Testis (tissue), 3 donors: ENCODE measurements around the gene TNN. TPM values are rescaled to one million over a fixed set of nuclear protein-coding genes. Genes with fewer than 3 reads are reported as not detected.

Experiments
- DNase-seq: peaks from one replicate; pipeline ENCODE4 v3.0.0-alpha.2; 2019
- H3K27ac ChIP-seq, 2 donors: fragments of 200-600 bp; sonication (generic); one replicate each; pipeline ENCODE4 v1.5.1; 2019
- H3K27me3 ChIP-seq: fragments of 200-600 bp; sonication (generic); one replicate; pipeline ENCODE4 v1.5.1; 2019
- H3K36me3 ChIP-seq: fragments of 200-600 bp; sonication (generic); one replicate; pipeline ENCODE4 v1.5.1; 2017; ENCODE audit warnings: low read depth; ENCODE audit errors: missing control alignments
- H3K4me1 ChIP-seq: fragments of 200-600 bp; sonication (generic); one replicate; pipeline ENCODE4 v1.5.1; 2019
- H3K4me3 ChIP-seq, 2 donors: fragments of 200-600 bp; sonication (generic); one replicate each; pipeline ENCODE4 v1.5.1; 2017 to 2019
- H3K9me3 ChIP-seq: fragments of 200-600 bp; sonication (generic); one replicate; pipeline ENCODE4 v1.5.1; 2017
- CTCF ChIP-seq, 3 experiments: fragments of 450-650 bp in 2 of 3; fragments of 200-600 bp in 1 of 3; sonication (generic) in 1 of 3; IDR thresholded peaks; one replicate each; pipeline ENCODE4 v1.5.1; 2016 to 2019; ENCODE audit warnings: antibody characterized with exemption in 3 of 3, mild to moderate bottlenecking in 2 of 3, moderate library complexity in 1 of 3
- POLR2A ChIP-seq: fragments of 450-650 bp; IDR thresholded peaks from one replicate; pipeline ENCODE4 v1.6.1; 2017; ENCODE audit warnings: antibody characterized with exemption, mild to moderate bottlenecking, moderate library complexity
- whole genome bisulfite sequencing, 2 donors: methylation state at CpG; one replicate each; pipeline ENCODE4 v1.1.5; 2018; 5-methylcytosine and 5-hydroxymethylcytosine counted together
- intact Hi-C: fragments of 100-400 bp; cut with DNase I; formaldehyde crosslinking; loops from one replicate; pipeline ENCODE4 v1.15.1; 2023; ENCODE audit warnings: low total_unique reads
- polyA plus RNA-seq: library from polyadenylated mRNA; stranded (reverse); fragments of 350-450 nt; fragmentation: Illumina TruSeq; extraction: RNeasy Lipid Tissue Mini Kit (QIAGEN cat#74804); gene quantifications from one replicate; pipeline ENCODE4 v1.2.3, GENCODE V29; 2014; ENCODE audit warnings: low read depth, low replicate concordance; ENCODE audit not compliant: insufficient read depth
- total RNA-seq, 2 donors: library from RNA; depleted of rRNA; stranded (reverse); fragments of >200 nt; gene quantifications; one replicate each; pipeline ENCODE4 v1.2.3, GENCODE V29; 2016

TNN gene
- total and polyA plus RNA-seq, 3 donors from 2014 or later, result 0.16 to 0.37 (median 0.22) TPM

DNA sequence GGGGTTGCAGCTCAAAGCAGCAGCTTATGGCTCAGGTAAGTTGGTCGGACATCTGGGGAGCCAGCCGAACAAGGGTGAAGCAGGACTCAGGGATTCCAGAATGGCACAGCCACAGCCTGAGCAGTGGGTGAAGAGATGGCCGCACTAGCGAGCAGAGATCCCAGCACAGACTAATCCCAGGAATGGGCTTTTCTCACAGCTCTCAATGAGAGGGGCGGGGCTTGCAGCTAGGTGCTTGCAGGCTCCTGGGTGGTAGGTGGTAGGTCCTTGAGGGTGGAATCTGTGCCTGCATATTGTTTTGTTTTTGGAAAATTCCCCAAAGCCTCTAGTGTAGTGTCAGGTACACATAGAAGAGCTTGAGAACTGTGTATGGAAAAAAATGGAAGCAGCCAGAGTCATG is 116.0 kb downstream of the TNN start:
- TF ChIP-seq POLR2A (no peak), CTCF (IDR thresholded peaks at IDR 0.05) (no peak)
- Histone ChIP-seq H3K4me3 (no peak overlapping the region), H3K36me3 (no peaks in the 10 kb centered on the region), H3K27me3 (no peaks in the 10 kb centered on the region), H3K9me3 (no peaks in the 10 kb centered on the region), H3K27ac (no peak overlapping the region), H3K4me1 (no peaks in the 10 kb centered on the region)
- WGBS, 2 donors, result 95 to 100% methylated on average over 4 to 5 of the region's 5 CpGs
- DNase-seq, result no peak
- intact Hi-C loops, result no loop called here

DNA sequence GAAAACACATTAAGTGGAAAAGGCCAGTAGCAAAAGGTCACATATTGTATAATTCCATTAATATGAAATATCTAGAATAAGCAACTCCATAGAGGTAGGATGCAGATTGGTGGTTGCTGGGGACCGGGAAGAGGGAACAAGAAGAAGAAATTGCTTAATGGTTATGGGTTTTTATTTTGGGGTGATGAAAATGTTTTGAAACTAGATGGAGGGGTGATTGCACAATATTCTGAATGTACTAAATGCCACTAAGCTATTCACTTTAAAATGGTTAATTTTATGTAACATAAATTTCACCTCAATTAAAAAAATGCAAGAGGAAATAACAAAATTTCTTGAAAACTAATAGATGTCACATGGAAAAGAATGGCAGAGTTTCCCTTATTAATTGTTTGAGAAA is 118.3 kb downstream of the TNN start:
- no peaks in the 10 kb centered on the region for H3K27me3 ChIP-seq
- no peak for DNase-seq
- intact Hi-C loops, result no loop called here
- no peak overlapping the region for H3K4me3 ChIP-seq
- no peak overlapping the region for H3K27ac ChIP-seq
- H3K9me3 ChIP-seq, result no peaks in the 10 kb centered on the region
- WGBS, 2 donors, result 84 to 96% methylated on average over 1 of the region's 1 CpG
- H3K36me3 ChIP-seq, result no peaks in the 10 kb centered on the region
- TF ChIP-seq POLR2A, result no peak
- TF ChIP-seq CTCF (IDR thresholded peaks at IDR 0.05), result no peak
- H3K4me1 ChIP-seq, result no peaks in the 10 kb centered on the region

DNA sequence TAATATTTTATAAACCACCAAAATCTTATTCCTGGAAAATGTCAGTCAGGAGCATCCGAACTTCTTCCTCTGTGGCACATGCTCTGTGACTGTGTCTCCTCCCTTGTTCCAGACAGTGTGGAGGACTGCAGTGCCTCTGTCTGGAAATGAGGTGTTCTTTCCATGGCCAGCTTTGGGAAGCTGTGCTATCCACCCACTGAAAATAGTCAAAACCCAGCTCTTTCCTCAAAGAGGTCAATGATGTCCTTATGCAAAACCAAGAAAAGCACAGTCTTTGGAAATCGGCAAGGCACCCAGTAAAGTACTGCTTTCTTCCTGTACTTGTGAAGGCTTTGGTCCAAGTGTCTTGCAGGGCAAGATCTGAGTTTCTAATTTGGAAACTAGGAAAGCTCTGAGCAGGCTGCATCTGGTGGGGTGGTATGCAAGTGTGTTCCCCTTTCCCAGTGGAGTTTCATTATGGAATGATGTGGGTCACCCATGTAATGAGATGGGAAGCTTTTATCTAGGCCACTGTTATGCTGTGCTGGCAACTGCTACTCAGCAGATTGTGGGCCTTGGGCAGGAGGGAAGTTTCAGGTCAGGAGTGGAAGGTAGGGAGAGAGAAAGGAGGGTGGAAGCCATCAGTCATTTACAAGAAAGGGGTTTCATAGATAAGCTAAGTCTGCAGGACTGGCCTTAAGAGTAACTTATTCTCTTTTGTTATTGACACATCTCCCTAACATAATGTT is 119.0 kb downstream of the TNN start:
- Histone ChIP-seq H3K27ac (no peak overlapping the region), H3K4me3 (no peak overlapping the region), H3K27me3 (no peaks in the 10 kb centered on the region), H3K9me3 (no peaks in the 10 kb centered on the region), H3K4me1 (no peaks in the 10 kb centered on the region), H3K36me3 (no peaks in the 10 kb centered on the region)
- 56 to 61% methylated on average over 2 of the region's 2 CpGs for WGBS, 2 donors
- TF ChIP-seq POLR2A (no peak), CTCF (IDR thresholded peaks at IDR 0.05) (no peak)
- no peak for DNase-seq
- intact Hi-C loops, result no loop called here

- peaks cover 5% of the 10 kb centered on the region for H3K4me1 ChIP-seq
- no peaks in the 10 kb centered on the region for H3K27me3 ChIP-seq
- WGBS, 2 donors, result 70 to 78% methylated on average over 2 of the region's 2 CpGs
- H3K9me3 ChIP-seq, result no peaks in the 10 kb centered on the region
- no peak for TF ChIP-seq POLR2A
- TF ChIP-seq CTCF (IDR thresholded peaks at IDR 0.05), result no peak
- no peaks in the 10 kb centered on the region for H3K36me3 ChIP-seq
- intact Hi-C loops, result no loop called here
- DNase-seq, result no peak
- H3K27ac ChIP-seq, result no peak overlapping the region
- H3K4me3 ChIP-seq, result no peak overlapping the region
Observed at GRCh38 chr1:175188936-175189335, 121.3 kb downstream of the TNN start.

DNA sequence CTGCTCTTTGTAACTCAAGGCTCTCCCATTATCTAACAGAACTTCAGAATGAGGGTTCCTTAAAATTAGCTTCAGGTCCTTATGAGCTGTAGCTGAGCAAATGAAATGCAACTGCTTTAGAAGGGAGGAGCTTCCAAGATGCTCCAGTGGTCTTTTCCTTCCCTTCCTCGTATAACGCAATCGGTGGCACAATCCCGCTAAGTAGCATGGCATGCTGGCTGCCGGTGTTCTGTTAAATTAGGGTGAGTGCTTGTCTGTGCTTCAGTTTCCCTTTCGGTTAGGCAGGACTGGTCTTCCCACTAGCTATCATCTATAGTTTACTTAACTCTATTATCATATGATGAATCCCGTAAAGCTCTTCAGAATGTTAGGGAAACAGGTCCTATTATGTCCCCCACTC is 124.0 kb downstream of the TNN start:
- H3K4me3 ChIP-seq, result peak overlapping the region; percentile 66 to 68
- peaks cover 5% of the 10 kb centered on the region for H3K4me1 ChIP-seq
- H3K27ac ChIP-seq, result peak overlapping the region; percentile 85 to 87
- no peak for DNase-seq
- TF ChIP-seq CTCF (IDR thresholded peaks at IDR 0.05) (no peak), POLR2A (no peak)
- no peaks in the 10 kb centered on the region for H3K36me3 ChIP-seq
- H3K27me3 ChIP-seq, result no peaks in the 10 kb centered on the region
- 8 to 13% methylated on average over 7 of the region's 7 CpGs for WGBS, 2 donors
- H3K9me3 ChIP-seq, result no peaks in the 10 kb centered on the region
- intact Hi-C loops, result no loop called here
